ENCODE data around the gene APOB. TPM values are rescaled to one million over a fixed set of nuclear protein-coding genes. Genes with fewer than 3 reads are reported as not detected.

The APOB gene
- total and polyA plus RNA-seq, 2 of the 8 experiments (the other 6 are each of a cell fraction or from before 2014, with no cell fraction given), result 0.15 to 0.61 TPM

GRCh38 chr2:20997953-20998722, 45.7 kb downstream of the APOB start:
- Histone ChIP-seq H4K20me1 (replicated peaks in 1 of 2; ENCODE audit: control insufficient read depth in 1 of 2, insufficient read depth in 2 of 2, low read length in 2 of 2) (no peaks in the 10 kb centered on the region), H2BK120ac (replicated peaks; ENCODE audit: low read depth, low read length) (no peak overlapping the region), H2AK5ac (ENCODE audit: low read depth, low read length) (no peak overlapping the region), H2BK15ac (ENCODE audit: low read length) (no peak overlapping the region), H3K27me3 (replicated peaks in 1 of 4; ENCODE audit: control insufficient read depth in 3 of 4, extremely low read depth in 1 of 4, insufficient read depth in 3 of 4, low read length in 3 of 4) (no peaks in the 10 kb centered on the region), H3K4me3 (ENCODE audit: extremely low read depth in 1 of 4, insufficient read depth in 2 of 4, low read depth in 3 of 4, low read length in 4 of 4) (no peak overlapping the region), H3K79me2 (ENCODE audit: control insufficient read depth in 1 of 2, insufficient read depth in 2 of 2, low read length in 2 of 2) (no peaks in the 10 kb centered on the region), H3K23me2 (ENCODE audit: low read depth, low read length) (peaks cover 2% of the 10 kb centered on the region; the same call in 1 of the 2 replicates), H3K14ac (ENCODE audit: insufficient read length) (no peak overlapping the region), H2BK12ac (ENCODE audit: low read depth, low read length) (no peak overlapping the region), H2BK5ac (ENCODE audit: low read depth, low read length) (no peak overlapping the region), H4K8ac (ENCODE audit: extremely low read depth, insufficient read depth, low read length) (no peak overlapping the region), H4K5ac (ENCODE audit: insufficient read length, low read depth, low read length) (no peak overlapping the region), H3K9ac (replicated peaks in 1 of 4; ENCODE audit: extremely low read depth in 1 of 4, low read depth in 3 of 4, low read length in 3 of 4) (no peak overlapping the region), H3K4me1 (replicated peaks in 1 of 4; ENCODE audit: control insufficient read depth in 3 of 4, insufficient read depth in 4 of 4, low read length in 3 of 4) (no peaks in the 10 kb centered on the region), H3K56ac (replicated peaks; ENCODE audit: insufficient read length, low read depth, low read length) (no peak overlapping the region), H3K4ac (replicated peaks; ENCODE audit: insufficient read length, low read depth, low read length) (no peak overlapping the region), H2BK20ac (ENCODE audit: low read length) (no peak overlapping the region), H2AFZ (ENCODE audit: low read length) (no peak overlapping the region), H3K4me2 (ENCODE audit: insufficient read depth in 1 of 2, low read depth in 2 of 2, low read length in 2 of 2) (no peak overlapping the region), H3K23ac (ENCODE audit: insufficient read length) (no peak overlapping the region), H3K36me3 (ENCODE audit: control insufficient read depth in 2 of 4, insufficient read depth in 4 of 4, low read length in 3 of 4) (no peaks in the 10 kb centered on the region), H3K27ac (ENCODE audit: low read depth, low read length) (no peak overlapping the region), H3K9me3 (ENCODE audit: insufficient read depth in 2 of 2, low read depth in 1 of 2, low read length in 1 of 2) (no peaks in the 10 kb centered on the region), H3K79me1 (ENCODE audit: low read depth, low read length) (no peaks in the 10 kb centered on the region), H4K91ac (replicated peaks; ENCODE audit: insufficient read length, low read length) (no peak overlapping the region), H3K18ac (ENCODE audit: extremely low read depth, low read length) (no peak overlapping the region)
- CTCF ChIA-PET (ENCODE audit: partially characterized antibody), result no interaction called here
- FAIRE-seq (no peak), DNase-seq (ENCODE audit: low read depth in 1 of 2, low spot score in 2 of 2) (no peak)
- POLR2A ChIA-PET (ENCODE audit: partially characterized antibody), result no interaction called here
- no peak for TF ChIP-seq SP4 (IDR thresholded peaks at IDR 0.05; ENCODE audit: low read length)
- TF ChIP-seq TCF12 (IDR thresholded peaks at IDR 0.05; ENCODE audit: low read depth, low read length), result no peak
- no peak for TF ChIP-seq EP300 (IDR thresholded peaks at IDR 0.05; ENCODE audit: borderline replicate concordance in 1 of 2, low read depth in 2 of 2, low read length in 2 of 2)
- no peak for TF ChIP-seq NANOG (IDR thresholded peaks at IDR 0.05; ENCODE audit: insufficient read depth, low read depth, low read length, poor library complexity, severe bottlenecking)
- no peak for TF ChIP-seq MAFK (IDR thresholded peaks at IDR 0.05; ENCODE audit: low read depth, low read length)
- 73 to 100% methylated on average over 1 to 7 of the region's 7 CpGs for WGBS, 2 experiments (ENCODE audit: extremely low coverage in 1 of 2, insufficient coverage in 1 of 2, insufficient read length in 1 of 2, insufficient replicate concordance in 2 of 2, low coverage in 1 of 2, low lambda C conversion rate in 2 of 2, missing lambda C conversion rate in 1 of 2)

Measured in H1 (cell line).